ENCODE results near the gene PTER.

DNA sequence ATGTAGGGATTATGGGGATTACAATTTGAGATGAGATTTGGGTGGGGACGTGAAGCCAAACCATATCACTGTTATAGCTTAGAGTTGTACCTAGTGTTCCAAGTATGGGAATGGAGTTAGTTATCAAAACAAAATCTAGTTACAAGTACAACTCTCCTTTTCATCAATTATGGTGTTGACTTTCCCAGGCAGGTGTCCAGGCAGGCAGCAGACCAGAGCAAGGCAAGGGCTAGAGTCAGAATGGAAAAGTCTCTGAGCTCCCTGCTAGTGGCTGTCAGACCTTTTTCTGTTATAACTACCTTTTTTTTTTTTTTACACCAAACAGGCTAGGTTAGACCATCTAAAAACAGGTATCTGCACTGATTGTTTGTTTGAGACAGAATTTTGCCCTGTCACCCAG, 29.2 kb downstream of the PTER start:
- TF ChIP-seq, protein P1, sequence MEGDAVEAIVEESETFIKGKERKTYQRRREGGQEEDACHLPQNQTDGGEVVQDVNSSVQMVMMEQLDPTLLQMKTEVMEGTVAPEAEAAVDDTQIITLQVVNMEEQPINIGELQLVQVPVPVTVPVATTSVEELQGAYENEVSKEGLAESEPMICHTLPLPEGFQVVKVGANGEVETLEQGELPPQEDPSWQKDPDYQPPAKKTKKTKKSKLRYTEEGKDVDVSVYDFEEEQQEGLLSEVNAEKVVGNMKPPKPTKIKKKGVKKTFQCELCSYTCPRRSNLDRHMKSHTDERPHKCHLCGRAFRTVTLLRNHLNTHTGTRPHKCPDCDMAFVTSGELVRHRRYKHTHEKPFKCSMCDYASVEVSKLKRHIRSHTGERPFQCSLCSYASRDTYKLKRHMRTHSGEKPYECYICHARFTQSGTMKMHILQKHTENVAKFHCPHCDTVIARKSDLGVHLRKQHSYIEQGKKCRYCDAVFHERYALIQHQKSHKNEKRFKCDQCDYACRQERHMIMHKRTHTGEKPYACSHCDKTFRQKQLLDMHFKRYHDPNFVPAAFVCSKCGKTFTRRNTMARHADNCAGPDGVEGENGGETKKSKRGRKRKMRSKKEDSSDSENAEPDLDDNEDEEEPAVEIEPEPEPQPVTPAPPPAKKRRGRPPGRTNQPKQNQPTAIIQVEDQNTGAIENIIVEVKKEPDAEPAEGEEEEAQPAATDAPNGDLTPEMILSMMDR (IDR thresholded peaks at IDR 0.05) = no peak
- TF ChIP-seq POLR2A (IDR thresholded peaks at IDR 0.05) = no peak
